ENCODE results near the gene HLCS. TPM values are rescaled to one million over a fixed set of nuclear protein-coding genes. Genes with fewer than 3 reads are reported as not detected.

The HLCS gene
- total and polyA plus RNA-seq, 4 experiments from 2014 or later, result 8.3 to 14.7 (median 11.3) TPM

DNA sequence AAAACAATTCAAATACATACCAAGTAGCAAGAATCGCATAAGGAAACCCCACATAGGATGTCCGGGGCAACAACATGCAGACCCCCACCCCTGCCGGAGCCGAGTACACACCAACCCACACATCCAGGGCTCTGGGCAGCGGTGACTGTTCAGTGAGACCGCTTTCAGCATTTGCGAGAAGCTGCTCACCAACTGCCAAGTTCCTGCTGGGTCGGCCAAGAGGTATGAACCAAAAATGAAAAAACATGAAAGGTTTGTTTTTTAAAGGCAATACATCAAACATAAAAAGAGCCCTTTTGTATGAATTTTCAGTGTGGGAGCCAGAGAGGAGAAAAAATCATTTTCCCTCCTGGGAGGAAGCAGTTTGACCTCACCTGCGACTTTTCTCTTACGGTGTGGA is 175.3 kb downstream of the HLCS start:
- no peaks in the 10 kb centered on the region for H3K36me3 ChIP-seq (ENCODE audit: insufficient read depth, low read length)
- Mint-ChIP-seq H3K9me3 (peaks cover 0 to 13% (median 5%) of the 10 kb centered on the region in 8 donors), H3K36me3 (peaks cover 10 to 32% of the 10 kb centered on the region in 2 donors), H3K4me1 (no peaks in the 10 kb centered on the region), H3K27ac (no peak overlapping the region), H3K4me3 (no peak overlapping the region), H3K27me3 (no peaks in the 10 kb centered on the region)
- H3K4me3 ChIP-seq (ENCODE audit: low read length in 2 of 2), result no peak overlapping the region
- intact Hi-C loops (cut with micrococcal nuclease), result no loop called here
- H3K9me3 ChIP-seq (ENCODE audit: control insufficient read depth in 1 of 2, low read length in 2 of 2), result no peaks in the 10 kb centered on the region
- DNase-seq, result no peak
- ChIA-PET CTCF (ENCODE audit: partially characterized antibody) (no interaction called here), POLR2A (ENCODE audit: partially characterized antibody) (no interaction called here)
- H3K4me1 ChIP-seq (ENCODE audit: insufficient read depth, low read length), result no peaks in the 10 kb centered on the region
- H3K27me3 ChIP-seq (ENCODE audit: insufficient read depth, low read length), result no peaks in the 10 kb centered on the region
- H3K27ac ChIP-seq (ENCODE audit: low read depth, low read length), result no peak overlapping the region

DNA sequence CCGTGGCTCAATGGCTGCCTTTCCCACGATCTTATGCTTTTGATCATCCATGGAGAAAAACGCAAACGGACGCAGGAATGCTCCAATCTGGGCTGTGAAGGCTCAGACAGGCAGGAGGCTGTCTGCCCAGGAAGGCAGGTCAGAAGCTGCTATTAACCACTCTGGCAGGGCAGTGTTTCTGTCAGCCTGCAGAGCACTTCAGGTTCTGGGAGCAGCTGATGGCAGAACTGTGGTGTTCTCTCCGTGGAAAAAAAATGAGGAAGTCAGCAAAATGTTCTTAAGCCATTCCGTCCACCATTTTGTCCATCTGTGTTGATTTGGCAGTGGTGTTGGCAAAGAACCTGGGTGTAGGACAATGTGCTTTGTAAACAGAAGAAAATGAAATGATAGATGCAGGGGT is 175.9 kb downstream of the HLCS start:
- Mint-ChIP-seq H3K9me3 (peaks cover 0 to 10% (median under 1%) of the 10 kb centered on the region in 8 donors), H3K4me3 (no peak overlapping the region), H3K36me3 (peaks cover 9 to 32% of the 10 kb centered on the region in 2 donors), H3K27me3 (no peaks in the 10 kb centered on the region), H3K27ac (no peak overlapping the region), H3K4me1 (no peaks in the 10 kb centered on the region)
- H3K9me3 ChIP-seq (ENCODE audit: control insufficient read depth in 1 of 2, low read length in 2 of 2), result no peaks in the 10 kb centered on the region
- POLR2A ChIA-PET (ENCODE audit: partially characterized antibody), result no interaction called here
- H3K27me3 ChIP-seq (ENCODE audit: insufficient read depth, low read length), result no peaks in the 10 kb centered on the region
- no peak overlapping the region for H3K4me3 ChIP-seq (ENCODE audit: low read length in 2 of 2)
- no peak for DNase-seq
- CTCF ChIA-PET (ENCODE audit: partially characterized antibody), result no interaction called here
- no peak overlapping the region for H3K27ac ChIP-seq (ENCODE audit: low read depth, low read length)
- intact Hi-C loops (cut with micrococcal nuclease), result no loop called here
- no peaks in the 10 kb centered on the region for H3K4me1 ChIP-seq (ENCODE audit: insufficient read depth, low read length)
- H3K36me3 ChIP-seq (ENCODE audit: insufficient read depth, low read length), result no peaks in the 10 kb centered on the region

DNA sequence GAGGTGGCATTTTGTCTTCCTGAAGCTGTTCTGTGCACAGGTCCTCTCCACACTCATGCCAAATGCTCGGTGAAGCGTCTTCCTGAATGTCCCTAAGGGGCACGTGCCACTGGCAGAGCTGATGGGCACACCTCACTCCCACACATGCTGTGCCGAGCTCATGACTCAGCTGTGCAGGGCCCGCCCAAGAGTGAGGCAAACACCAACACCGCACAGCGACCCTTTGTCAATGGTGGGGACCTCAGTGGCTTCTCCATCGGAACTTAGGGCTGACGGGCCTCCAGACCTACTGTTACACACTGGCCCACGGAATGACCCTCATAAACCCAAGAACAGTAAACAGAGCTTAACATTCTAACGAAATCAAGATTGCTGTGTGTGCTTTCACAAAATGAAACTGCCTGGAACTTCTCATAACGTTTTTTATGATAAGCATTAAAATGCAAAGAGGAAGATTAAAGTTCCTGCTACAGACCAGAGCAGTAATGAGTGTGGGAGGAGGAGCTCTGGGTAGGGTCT is 178.3 kb downstream of the HLCS start:
- intact Hi-C loops (cut with micrococcal nuclease), result no loop called here
- no peaks in the 10 kb centered on the region for H3K27me3 Mint-ChIP-seq
- Histone ChIP-seq H3K27me3 (ENCODE audit: insufficient read depth, low read length) (no peaks in the 10 kb centered on the region), H3K4me1 (ENCODE audit: insufficient read depth, low read length) (no peaks in the 10 kb centered on the region), H3K9me3 (ENCODE audit: control insufficient read depth in 1 of 2, low read length in 2 of 2) (no peaks in the 10 kb centered on the region), H3K4me3 (ENCODE audit: low read length in 2 of 2) (no peak overlapping the region), H3K27ac (ENCODE audit: low read depth, low read length) (no peak overlapping the region), H3K36me3 (ENCODE audit: insufficient read depth, low read length) (no peaks in the 10 kb centered on the region)
- H3K4me3 Mint-ChIP-seq, result no peak overlapping the region
- H3K36me3 Mint-ChIP-seq, result peaks cover 6 to 29% of the 10 kb centered on the region in 2 donors
- DNase-seq, result no peak
- H3K27ac Mint-ChIP-seq, result no peak overlapping the region
- ChIA-PET CTCF (ENCODE audit: partially characterized antibody) (no interaction called here), POLR2A (ENCODE audit: partially characterized antibody) (no interaction called here)
- peaks cover 0 to 3% (median 0%) of the 10 kb centered on the region in 8 donors for H3K9me3 Mint-ChIP-seq
- H3K4me1 Mint-ChIP-seq, result no peaks in the 10 kb centered on the region

DNA sequence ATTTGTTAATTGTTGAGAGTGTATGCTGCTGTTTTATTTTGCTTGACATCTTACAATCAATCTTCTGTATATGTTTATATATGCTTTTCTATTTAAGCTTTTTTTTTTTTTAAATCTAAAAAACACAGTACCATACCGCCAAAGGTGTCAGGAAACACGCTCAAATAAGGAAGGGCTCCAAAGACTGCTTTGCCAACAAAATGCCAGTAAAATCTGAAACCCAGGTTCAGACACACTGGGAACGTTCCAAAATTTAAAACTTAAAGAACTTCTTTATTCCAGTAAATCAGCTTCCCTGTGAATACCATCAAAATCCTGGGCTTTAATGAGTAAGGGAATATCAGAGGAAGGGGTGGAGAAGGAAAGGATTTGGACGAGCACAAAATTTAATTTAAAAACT is 180.3 kb downstream of the HLCS start:
- no peaks in the 10 kb centered on the region for H3K27me3 Mint-ChIP-seq
- no peaks in the 10 kb centered on the region for H3K36me3 ChIP-seq (ENCODE audit: insufficient read depth, low read length)
- no peaks in the 10 kb centered on the region for H3K4me1 ChIP-seq (ENCODE audit: insufficient read depth, low read length)
- H3K4me3 ChIP-seq (ENCODE audit: low read length in 2 of 2), result no peak overlapping the region
- no peaks in the 10 kb centered on the region for H3K9me3 ChIP-seq (ENCODE audit: control insufficient read depth in 1 of 2, low read length in 2 of 2)
- peaks cover 6 to 28% of the 10 kb centered on the region in 2 donors for H3K36me3 Mint-ChIP-seq
- no peak overlapping the region for H3K27ac Mint-ChIP-seq
- H3K27me3 ChIP-seq (ENCODE audit: insufficient read depth, low read length), result no peaks in the 10 kb centered on the region
- ChIA-PET POLR2A (ENCODE audit: partially characterized antibody) (no interaction called here), CTCF (ENCODE audit: partially characterized antibody) (no interaction called here)
- intact Hi-C loops (cut with micrococcal nuclease), result no loop called here
- no peak for DNase-seq
- H3K9me3 Mint-ChIP-seq, result peaks cover 0 to 3% (median 0%) of the 10 kb centered on the region in 8 donors
- H3K27ac ChIP-seq (ENCODE audit: low read depth, low read length), result no peak overlapping the region
- peaks cover 0 to 3% (median under 1%) of the 10 kb centered on the region in 4 donors for H3K4me1 Mint-ChIP-seq
- no peak overlapping the region for H3K4me3 Mint-ChIP-seq

DNA sequence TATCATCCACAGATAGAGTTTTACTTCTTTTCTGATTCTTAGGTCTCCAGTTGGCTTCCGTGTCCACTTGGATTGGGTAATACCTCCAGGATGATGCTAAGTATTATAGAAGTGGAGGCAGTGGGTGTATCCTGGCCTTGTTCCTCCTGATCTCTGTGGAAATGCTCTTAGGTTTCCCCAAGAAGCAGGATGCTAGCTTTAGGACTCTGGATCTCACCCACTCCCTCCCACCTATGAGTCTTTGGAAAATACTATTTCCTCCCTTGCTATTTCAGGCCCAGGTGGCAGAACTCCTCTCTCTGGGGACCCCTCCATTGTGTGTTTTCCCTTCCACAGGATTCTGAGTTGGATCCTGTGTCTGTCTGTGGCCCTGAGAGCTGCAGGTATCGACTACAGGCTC is 180.9 kb downstream of the HLCS start:
- no peak for DNase-seq
- Histone ChIP-seq H3K4me3 (ENCODE audit: low read length in 2 of 2) (no peak overlapping the region), H3K9me3 (ENCODE audit: control insufficient read depth in 1 of 2, low read length in 2 of 2) (no peaks in the 10 kb centered on the region), H3K27me3 (ENCODE audit: insufficient read depth, low read length) (no peaks in the 10 kb centered on the region), H3K4me1 (ENCODE audit: insufficient read depth, low read length) (no peaks in the 10 kb centered on the region), H3K27ac (ENCODE audit: low read depth, low read length) (no peak overlapping the region), H3K36me3 (ENCODE audit: insufficient read depth, low read length) (no peaks in the 10 kb centered on the region)
- H3K9me3 Mint-ChIP-seq, result peaks cover 0 to under 1% (median 0%) of the 10 kb centered on the region in 8 donors
- peaks cover 0 to 5% (median under 1%) of the 10 kb centered on the region in 4 donors for H3K4me1 Mint-ChIP-seq
- ChIA-PET CTCF (ENCODE audit: partially characterized antibody) (no interaction called here), POLR2A (ENCODE audit: partially characterized antibody) (no interaction called here)
- no peak overlapping the region for H3K4me3 Mint-ChIP-seq
- intact Hi-C loops (cut with micrococcal nuclease), result no loop called here
- H3K36me3 Mint-ChIP-seq, result peaks cover 2 to 22% of the 10 kb centered on the region in 2 donors
- no peaks in the 10 kb centered on the region for H3K27me3 Mint-ChIP-seq
- H3K27ac Mint-ChIP-seq, result no peak overlapping the region

DNA sequence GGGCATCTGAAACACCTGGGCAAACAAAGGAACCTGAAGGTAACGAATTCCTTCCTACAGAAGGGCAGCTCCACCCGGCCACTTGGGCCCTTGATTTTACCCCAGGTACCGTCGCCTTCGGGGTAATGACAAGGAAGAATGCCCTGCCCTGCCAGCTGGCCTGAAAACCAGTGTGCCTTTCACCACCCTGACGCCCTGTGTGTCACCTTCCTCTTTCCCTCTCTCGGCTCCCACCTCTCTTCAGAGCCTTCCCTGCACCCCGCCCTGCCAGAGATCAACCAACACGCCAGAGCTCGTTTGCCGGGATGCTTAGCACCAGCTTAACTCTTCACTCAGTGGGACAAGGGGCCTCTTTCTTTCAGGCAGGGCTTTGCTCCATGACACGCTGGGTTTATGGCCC is 181.5 kb downstream of the HLCS start:
- no peaks in the 10 kb centered on the region for H3K9me3 ChIP-seq (ENCODE audit: control insufficient read depth in 1 of 2, low read length in 2 of 2)
- Mint-ChIP-seq H3K27ac (no peak overlapping the region), H3K36me3 (peaks cover 0 to 18% of the 10 kb centered on the region in 2 donors), H3K27me3 (no peaks in the 10 kb centered on the region), H3K4me3 (no peak overlapping the region), H3K4me1 (peaks cover 0 to 5% (median under 1%) of the 10 kb centered on the region in 4 donors), H3K9me3 (no peaks in the 10 kb centered on the region)
- no peaks in the 10 kb centered on the region for H3K36me3 ChIP-seq (ENCODE audit: insufficient read depth, low read length)
- H3K4me3 ChIP-seq (ENCODE audit: low read length in 2 of 2), result no peak overlapping the region
- no peak for DNase-seq
- H3K4me1 ChIP-seq (ENCODE audit: insufficient read depth, low read length), result no peaks in the 10 kb centered on the region
- H3K27me3 ChIP-seq (ENCODE audit: insufficient read depth, low read length), result no peaks in the 10 kb centered on the region
- POLR2A ChIA-PET (ENCODE audit: partially characterized antibody), result no interaction called here
- CTCF ChIA-PET (ENCODE audit: partially characterized antibody), result no interaction called here
- intact Hi-C loops (cut with micrococcal nuclease), result no loop called here
- no peak overlapping the region for H3K27ac ChIP-seq (ENCODE audit: low read depth, low read length)

DNA sequence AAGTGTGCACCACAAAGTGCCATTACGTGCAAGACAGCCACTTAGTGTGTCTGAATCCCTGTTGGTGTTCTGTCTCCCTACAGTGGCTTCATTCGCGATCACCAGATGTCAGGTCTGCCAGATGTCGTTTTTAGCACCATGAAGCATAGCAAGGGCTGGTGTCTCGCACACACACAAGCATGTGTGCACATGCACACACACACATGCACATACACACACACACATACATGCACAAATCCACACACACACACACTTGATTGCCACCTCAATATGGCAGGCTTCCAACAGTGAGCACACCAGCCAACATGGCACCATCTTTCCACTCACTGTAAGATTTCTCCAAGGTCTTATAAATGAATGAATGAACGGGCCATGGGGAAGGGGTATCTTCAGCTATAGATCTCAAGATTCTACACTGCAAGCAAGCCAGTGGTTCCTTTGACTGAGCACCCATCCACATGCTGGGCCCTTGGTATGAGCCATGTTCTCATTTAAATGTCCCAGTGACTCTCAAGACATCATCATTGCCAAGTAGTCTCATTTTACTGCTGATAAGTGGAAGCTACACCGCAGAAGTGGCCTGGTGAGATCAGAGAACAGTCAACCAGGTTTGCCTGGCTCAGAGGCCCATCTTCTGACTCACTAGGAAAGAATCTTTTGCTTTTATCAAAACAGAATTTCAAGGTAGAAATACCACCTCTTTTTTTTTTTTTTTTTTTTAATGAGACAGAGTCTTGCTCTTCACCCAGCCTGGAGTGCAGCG is 182.7 kb downstream of the HLCS start:
- H3K36me3 ChIP-seq (ENCODE audit: insufficient read depth, low read length), result no peaks in the 10 kb centered on the region
- ChIA-PET POLR2A (ENCODE audit: partially characterized antibody) (no interaction called here), CTCF (ENCODE audit: partially characterized antibody) (no interaction called here)
- peaks cover 0 to 5% (median under 1%) of the 10 kb centered on the region in 4 donors for H3K4me1 Mint-ChIP-seq
- peaks cover 0 to 14% of the 10 kb centered on the region in 2 donors for H3K36me3 Mint-ChIP-seq
- H3K9me3 ChIP-seq (ENCODE audit: control insufficient read depth in 1 of 2, low read length in 2 of 2), result no peaks in the 10 kb centered on the region
- no peak overlapping the region for H3K27ac Mint-ChIP-seq
- intact Hi-C loops (cut with micrococcal nuclease), result no loop called here
- no peaks in the 10 kb centered on the region for H3K27me3 ChIP-seq (ENCODE audit: insufficient read depth, low read length)
- H3K27ac ChIP-seq (ENCODE audit: low read depth, low read length), result no peak overlapping the region
- H3K27me3 Mint-ChIP-seq, result no peaks in the 10 kb centered on the region
- no peak for DNase-seq
- peaks cover 0 to 2% (median 0%) of the 10 kb centered on the region in 8 donors for H3K9me3 Mint-ChIP-seq
- H3K4me3 ChIP-seq (ENCODE audit: low read length in 2 of 2), result no peak overlapping the region
- no peak overlapping the region for H3K4me3 Mint-ChIP-seq
- H3K4me1 ChIP-seq (ENCODE audit: insufficient read depth, low read length), result no peaks in the 10 kb centered on the region

Measured in CD4-positive, alpha-beta memory T cell (primary cell).